Measurements from ENCODE around the gene FPGS.

Gene FPGS

DNA sequence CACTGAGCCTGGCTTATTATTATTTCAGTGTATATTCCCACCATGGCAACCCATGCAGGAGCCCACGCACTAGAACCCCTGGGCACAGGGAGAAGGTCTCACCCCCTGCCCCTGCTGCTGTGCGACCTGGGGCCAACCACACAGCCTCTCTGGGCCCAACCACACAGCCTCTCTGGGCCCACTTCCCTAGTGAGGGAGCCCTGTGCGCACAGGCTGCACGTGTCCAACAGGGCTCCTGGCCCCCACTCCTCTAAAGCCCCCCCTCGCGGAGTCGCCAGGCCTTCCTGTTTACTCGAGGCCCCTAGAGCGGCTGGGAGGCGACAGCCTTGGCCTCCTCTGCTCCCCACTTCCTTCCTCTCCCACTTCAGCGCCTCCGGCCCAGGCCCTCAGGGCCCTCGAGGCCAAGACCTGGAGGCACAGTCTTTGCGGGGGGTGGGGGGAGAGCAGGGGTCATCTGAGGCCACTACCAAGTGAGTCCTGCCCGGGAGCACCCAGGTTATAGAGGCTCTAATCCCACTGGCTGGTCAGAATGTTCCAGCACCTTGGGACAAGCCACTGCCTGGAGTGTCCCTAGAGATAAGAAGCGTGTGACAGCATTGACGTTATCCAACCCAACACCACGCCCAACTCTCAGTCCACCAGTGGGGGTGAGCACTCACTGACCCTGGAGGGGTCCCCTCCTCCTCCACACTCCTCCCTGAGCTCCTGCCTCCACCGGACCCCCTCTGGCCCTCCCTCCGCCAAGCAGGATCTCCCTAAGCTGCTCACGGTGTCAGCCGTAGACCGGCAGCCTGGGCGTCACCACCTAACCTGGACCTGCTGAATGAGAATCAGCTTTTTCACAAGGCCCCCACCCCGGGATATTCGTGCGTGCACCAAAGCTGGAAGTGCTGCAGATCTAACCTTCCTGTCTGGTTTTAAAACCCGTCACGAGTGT, 59.7 kb downstream of the FPGS start:
- H3K36me3 Mint-ChIP-seq, result no peaks in the 10 kb centered on the region
- H3K4me3 Mint-ChIP-seq, result no peak overlapping the region
- peak; percentile 80 for ATAC-seq
- H3K27me3 Mint-ChIP-seq, result no peaks in the 10 kb centered on the region
- H3K27ac Mint-ChIP-seq, result peak overlapping the region; percentile 94
- peaks cover 61% of the 10 kb centered on the region for H3K4me1 Mint-ChIP-seq
- H3K9me3 Mint-ChIP-seq, result no peaks in the 10 kb centered on the region

DNA sequence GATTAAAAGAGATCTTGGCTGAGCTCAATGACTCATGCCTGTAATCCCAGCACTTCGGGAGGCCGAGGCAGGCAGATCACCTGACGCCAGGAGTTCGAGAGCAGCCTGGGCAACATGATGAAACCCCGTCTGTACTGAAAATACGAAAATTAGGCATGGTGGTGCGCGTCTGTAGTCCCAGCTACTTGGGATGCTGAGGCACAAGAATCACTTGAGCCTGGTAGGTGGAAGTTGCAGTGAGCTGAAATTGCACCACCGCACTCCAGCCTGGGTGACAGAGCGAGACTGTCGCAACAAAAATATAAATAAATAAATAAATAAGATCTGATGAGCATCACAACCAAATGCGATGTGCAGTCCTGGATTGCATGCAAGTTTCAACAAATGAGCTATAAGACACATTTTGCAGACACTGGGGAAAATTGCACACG, 60.5 kb downstream of the FPGS start:
- H3K36me3 Mint-ChIP-seq, result no peaks in the 10 kb centered on the region
- H3K4me3 Mint-ChIP-seq, result no peak overlapping the region
- H3K27me3 Mint-ChIP-seq, result no peaks in the 10 kb centered on the region
- H3K4me1 Mint-ChIP-seq, result peaks cover 56% of the 10 kb centered on the region
- no peak for ATAC-seq
- no peaks in the 10 kb centered on the region for H3K9me3 Mint-ChIP-seq
- peak overlapping the region; percentile 94 for H3K27ac Mint-ChIP-seq
